D341Med (cell line): ENCODE results near the gene UMAD1.
"Not testable (repeated sequence)": the region's sequence is repeated elsewhere in the genome, so short reads cannot be mapped to it uniquely, and the experiment has no call there.

Source experiments
- DNase-seq: peaks from one replicate; pipeline ENCODE4 v3.0.0; 2012; ENCODE audit warnings: low spot score

UMAD1 gene

GRCh38 chr7:7798510-7798909 is 158.0 kb downstream of the UMAD1 start:
- DNase-seq: no peak

- no peak for DNase-seq
These were observed 158.6 kb downstream of the UMAD1 start for GRCh38 chr7:7799138-7799537.

- DNase-seq: no peak
These were observed 162.0 kb downstream of the UMAD1 start for GRCh38 chr7:7802531-7802930.

GRCh38 chr7:7803715-7804178 is 163.2 kb downstream of the UMAD1 start:
- DNase-seq: peak; percentile 54

GRCh38 chr7:7804822-7805221 is 164.3 kb downstream of the UMAD1 start:
- DNase-seq: not testable (repeated sequence)

GRCh38 chr7:7805511-7806153 is 165.1 kb downstream of the UMAD1 start:
- no peak for DNase-seq

GRCh38 chr7:7808156-7808555 is 167.6 kb downstream of the UMAD1 start:
- DNase-seq: no peak

GRCh38 chr7:7808626-7809025 is 168.1 kb downstream of the UMAD1 start:
- DNase-seq: no peak

GRCh38 chr7:7810380-7810779 is 169.8 kb downstream of the UMAD1 start:
- no peak for DNase-seq

GRCh38 chr7:7810826-7811225 is 170.3 kb downstream of the UMAD1 start:
- DNase-seq: no peak

GRCh38 chr7:7812112-7812511 is 171.6 kb downstream of the UMAD1 start:
- DNase-seq: no peak

- no peak for DNase-seq
These were observed 174.8 kb downstream of the UMAD1 start for GRCh38 chr7:7815395-7815794.

GRCh38 chr7:7816084-7816483 is 175.5 kb downstream of the UMAD1 start:
- no peak for DNase-seq

GRCh38 chr7:7816816-7817536 is 176.4 kb downstream of the UMAD1 start:
- no peak for DNase-seq

GRCh38 chr7:7817748-7818147 is 177.2 kb downstream of the UMAD1 start:
- no peak for DNase-seq

GRCh38 chr7:7818179-7818578 is 177.6 kb downstream of the UMAD1 start:
- not testable (repeated sequence) for DNase-seq

GRCh38 chr7:7819442-7820247 is 179.1 kb downstream of the UMAD1 start:
- DNase-seq: no peak

GRCh38 chr7:7820409-7820808 is 179.9 kb downstream of the UMAD1 start:
- DNase-seq: no peak

GRCh38 chr7:7820939-7821338 is 180.4 kb downstream of the UMAD1 start:
- no peak for DNase-seq

- no peak for DNase-seq
These were observed 181.0 kb downstream of the UMAD1 start for GRCh38 chr7:7821517-7821916.

- DNase-seq: not testable (repeated sequence)
These were observed 184.7 kb downstream of the UMAD1 start for GRCh38 chr7:7825294-7825693.

- no peak for DNase-seq
These were observed 189.1 kb downstream of the UMAD1 start for GRCh38 chr7:7829667-7830066.
